Measurements from ENCODE around the gene NBDY.

DNA sequence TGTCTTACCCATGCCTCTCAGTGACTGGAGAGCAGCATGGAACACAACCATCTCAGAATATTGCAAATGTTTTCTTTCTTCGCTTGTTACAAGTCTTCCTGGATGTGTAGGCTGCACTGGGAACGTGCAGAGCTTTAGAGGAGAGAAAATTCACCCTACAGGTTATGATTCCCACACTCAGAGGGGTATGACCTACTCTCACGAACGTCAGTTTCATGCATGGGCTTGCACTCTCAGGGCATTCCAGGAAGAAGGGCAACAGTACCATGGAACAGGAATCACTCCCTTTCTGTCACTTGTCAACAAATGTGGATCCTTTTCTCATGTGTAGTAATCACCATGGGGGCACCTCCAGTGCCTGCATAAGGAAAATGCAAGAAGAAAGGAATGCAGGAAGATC lies 75.8 kb downstream of the NBDY start:
- TF ChIP-seq, protein P1, sequence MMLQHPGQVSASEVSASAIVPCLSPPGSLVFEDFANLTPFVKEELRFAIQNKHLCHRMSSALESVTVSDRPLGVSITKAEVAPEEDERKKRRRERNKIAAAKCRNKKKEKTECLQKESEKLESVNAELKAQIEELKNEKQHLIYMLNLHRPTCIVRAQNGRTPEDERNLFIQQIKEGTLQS (IDR thresholded peaks at IDR 0.05) = no peak
- TF ChIP-seq, protein P2, sequence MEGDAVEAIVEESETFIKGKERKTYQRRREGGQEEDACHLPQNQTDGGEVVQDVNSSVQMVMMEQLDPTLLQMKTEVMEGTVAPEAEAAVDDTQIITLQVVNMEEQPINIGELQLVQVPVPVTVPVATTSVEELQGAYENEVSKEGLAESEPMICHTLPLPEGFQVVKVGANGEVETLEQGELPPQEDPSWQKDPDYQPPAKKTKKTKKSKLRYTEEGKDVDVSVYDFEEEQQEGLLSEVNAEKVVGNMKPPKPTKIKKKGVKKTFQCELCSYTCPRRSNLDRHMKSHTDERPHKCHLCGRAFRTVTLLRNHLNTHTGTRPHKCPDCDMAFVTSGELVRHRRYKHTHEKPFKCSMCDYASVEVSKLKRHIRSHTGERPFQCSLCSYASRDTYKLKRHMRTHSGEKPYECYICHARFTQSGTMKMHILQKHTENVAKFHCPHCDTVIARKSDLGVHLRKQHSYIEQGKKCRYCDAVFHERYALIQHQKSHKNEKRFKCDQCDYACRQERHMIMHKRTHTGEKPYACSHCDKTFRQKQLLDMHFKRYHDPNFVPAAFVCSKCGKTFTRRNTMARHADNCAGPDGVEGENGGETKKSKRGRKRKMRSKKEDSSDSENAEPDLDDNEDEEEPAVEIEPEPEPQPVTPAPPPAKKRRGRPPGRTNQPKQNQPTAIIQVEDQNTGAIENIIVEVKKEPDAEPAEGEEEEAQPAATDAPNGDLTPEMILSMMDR (IDR thresholded peaks at IDR 0.05; ENCODE audit: low read depth, low read length, missing input control) = no peak
- TF ChIP-seq NR2F2 (IDR thresholded peaks at IDR 0.05) (no peak), SP1 (IDR thresholded peaks at IDR 0.05) (no peak), GABPA (IDR thresholded peaks at IDR 0.05 in 1 of 2, conservative IDR thresholded peaks at IDR 0.05 in 1 of 2) (no peak)
